ENCODE measurements around the gene MTA1. TPM values are rescaled to one million over a fixed set of nuclear protein-coding genes. Genes with fewer than 3 reads are reported as not detected.
A peak's percentile ranks its signal among the peaks of the same experiment; 100 is the strongest.

Gene MTA1
- polyA plus RNA-seq, 1 of the 3 experiments (the other 2 are of a cell fraction) = 96.3 TPM

DNA sequence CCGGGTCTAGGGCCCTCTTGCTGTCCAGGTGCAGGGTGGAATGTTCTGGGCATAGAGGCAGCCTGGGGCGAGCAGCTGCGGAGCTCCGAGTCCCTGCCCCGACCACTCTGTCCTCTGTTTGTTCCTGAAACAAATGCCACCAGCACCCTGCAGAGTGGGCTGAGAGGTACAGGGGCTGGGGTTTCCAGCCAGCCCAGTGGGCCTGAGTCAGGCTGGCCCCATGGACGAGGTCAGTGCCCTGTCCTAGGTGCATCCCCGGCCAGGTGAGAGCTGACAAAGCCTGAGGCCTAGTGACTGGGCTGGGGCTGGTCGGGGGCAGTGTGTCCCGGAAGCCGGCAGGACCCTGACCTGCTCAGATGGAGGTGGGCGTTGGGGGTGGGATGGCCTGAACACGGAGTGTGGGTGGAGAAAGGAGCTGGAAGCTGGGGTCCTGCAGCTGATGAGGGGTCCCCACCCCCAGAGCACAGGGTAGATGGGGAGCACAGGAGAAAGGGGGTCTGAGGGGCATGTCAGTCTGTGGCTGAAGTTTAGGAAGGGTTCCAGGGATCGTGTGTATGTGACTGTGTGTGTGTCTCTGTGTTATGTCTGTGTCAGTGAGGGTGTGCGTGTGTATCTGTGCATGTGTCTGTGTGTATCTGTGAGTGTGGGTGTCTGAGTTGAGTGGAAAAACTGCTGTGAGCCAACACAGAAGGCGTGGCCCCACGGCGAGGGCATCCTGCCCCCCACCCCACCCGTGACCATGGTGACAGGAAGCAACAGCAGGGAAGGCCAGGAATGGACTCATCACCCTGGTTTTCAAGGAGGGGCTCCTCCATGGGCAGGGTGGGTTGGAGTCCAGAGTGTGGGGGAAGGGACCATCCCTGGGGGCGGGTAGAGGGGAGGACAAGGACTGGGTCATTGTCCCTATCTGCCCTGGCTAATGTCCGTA lies 64.7 kb downstream of the MTA1 start:
- POLR2A ChIA-PET = no interaction called here
- peak overlapping the region; percentile 2 to 47; a peak in 3 of 4 replicates for H3K27ac ChIP-seq (ENCODE audit: low read depth in 2 of 2, low read length in 1 of 2)
- peak overlapping the region; percentile 24; the same call in 1 of the 2 replicates for H3K4me2 ChIP-seq
- 82% methylated on average over 16 of the region's 20 CpGs for WGBS (ENCODE audit: low lambda C conversion rate)
- H3K4me1 ChIP-seq (ENCODE audit: control insufficient read depth in 1 of 2, insufficient read depth in 2 of 2, low read depth in 1 of 2, low read length in 1 of 2) = peaks cover 31 to 76% of the 10 kb centered on the region in 2 experiments; a peak in 3 of 4 replicates
- CTCF ChIA-PET = interaction anchor here (0.7 to 7.2 kb wide), 6 partner anchors 14 to 112 kb away, joined by 3 to 137 read pairs (median 5); no protein-coding TSS in a partner anchor
- H3K4me3 ChIP-seq (ENCODE audit: low read depth in 2 of 2, low read length in 1 of 2) = no peak overlapping the region
- peaks cover 0 to 2% of the 10 kb centered on the region in 2 experiments for H3K36me3 ChIP-seq (replicated peaks in 1 of 2; ENCODE audit: control insufficient read depth in 1 of 2, insufficient read depth in 2 of 2, low read length in 1 of 2)
- DNase-seq = no peak
- no peaks in the 10 kb centered on the region for H3K79me2 ChIP-seq (ENCODE audit: insufficient read depth)
- H3F3A ChIP-seq (replicated peaks; ENCODE audit: insufficient read depth) = peaks cover 26% of the 10 kb centered on the region
- H3K9me3 ChIP-seq = no peaks in the 10 kb centered on the region
- no peaks in the 10 kb centered on the region for H3K27me3 ChIP-seq (ENCODE audit: insufficient read depth)
- H3K9ac ChIP-seq = peak overlapping the region; percentile 46
- no peaks in the 10 kb centered on the region for H3K9me2 ChIP-seq
- TF ChIP-seq NRF1 (IDR thresholded peaks at IDR 0.05; ENCODE audit: low read depth, low read length) = no peak
- no peak for TF ChIP-seq POLR2AphosphoS5 (IDR thresholded peaks at IDR 0.05; ENCODE audit: low read depth, low read length)
- TF ChIP-seq TEAD4 (IDR thresholded peaks at IDR 0.05; ENCODE audit: borderline replicate concordance, insufficient read depth) = no peak
- no peak for TF ChIP-seq CHD2 (IDR thresholded peaks at IDR 0.05; ENCODE audit: low read length, partially characterized antibody)
- TF ChIP-seq SMC3 (IDR thresholded peaks at IDR 0.05; ENCODE audit: low read depth, low read length) = no peak
- TF ChIP-seq RFX5 (IDR thresholded peaks at IDR 0.05; ENCODE audit: low read length) = no peak
- no peak for TF ChIP-seq JUND (IDR thresholded peaks at IDR 0.05)
- no peak for TF ChIP-seq SIN3A (IDR thresholded peaks at IDR 0.05; ENCODE audit: borderline replicate concordance, low read depth, low read length)
- no peak for TF ChIP-seq EZH2phosphoT487 (IDR thresholded peaks at IDR 0.05; ENCODE audit: borderline replicate concordance, low read depth)
- no peak for TF ChIP-seq FOXJ3 (CRISPR knock-in tag; IDR thresholded peaks at IDR 0.05)
- no peak for TF ChIP-seq RCOR1 (IDR thresholded peaks at IDR 0.05; ENCODE audit: low read length)
- TF ChIP-seq, protein P1, sequence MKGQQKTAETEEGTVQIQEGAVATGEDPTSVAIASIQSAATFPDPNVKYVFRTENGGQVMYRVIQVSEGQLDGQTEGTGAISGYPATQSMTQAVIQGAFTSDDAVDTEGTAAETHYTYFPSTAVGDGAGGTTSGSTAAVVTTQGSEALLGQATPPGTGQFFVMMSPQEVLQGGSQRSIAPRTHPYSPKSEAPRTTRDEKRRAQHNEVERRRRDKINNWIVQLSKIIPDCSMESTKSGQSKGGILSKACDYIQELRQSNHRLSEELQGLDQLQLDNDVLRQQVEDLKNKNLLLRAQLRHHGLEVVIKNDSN (IDR thresholded peaks at IDR 0.05; ENCODE audit: borderline replicate concordance, low read depth) = no peak
- TF ChIP-seq, protein P2, sequence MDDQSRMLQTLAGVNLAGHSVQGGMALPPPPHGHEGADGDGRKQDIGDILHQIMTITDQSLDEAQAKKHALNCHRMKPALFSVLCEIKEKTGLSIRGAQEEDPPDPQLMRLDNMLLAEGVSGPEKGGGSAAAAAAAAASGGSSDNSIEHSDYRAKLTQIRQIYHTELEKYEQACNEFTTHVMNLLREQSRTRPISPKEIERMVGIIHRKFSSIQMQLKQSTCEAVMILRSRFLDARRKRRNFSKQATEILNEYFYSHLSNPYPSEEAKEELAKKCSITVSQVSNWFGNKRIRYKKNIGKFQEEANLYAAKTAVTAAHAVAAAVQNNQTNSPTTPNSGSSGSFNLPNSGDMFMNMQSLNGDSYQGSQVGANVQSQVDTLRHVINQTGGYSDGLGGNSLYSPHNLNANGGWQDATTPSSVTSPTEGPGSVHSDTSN (IDR thresholded peaks at IDR 0.05) = no peak
- no peak for TF ChIP-seq RAD21 (IDR thresholded peaks at IDR 0.05; ENCODE audit: low read length)
- no peak for TF ChIP-seq YY1 (IDR thresholded peaks at IDR 0.05; ENCODE audit: low read depth)
- no peak for TF ChIP-seq MEF2A (IDR thresholded peaks at IDR 0.05; ENCODE audit: borderline replicate concordance, low read depth)
- TF ChIP-seq TCF12 (IDR thresholded peaks at IDR 0.05) = no peak
- TF ChIP-seq, protein P3, sequence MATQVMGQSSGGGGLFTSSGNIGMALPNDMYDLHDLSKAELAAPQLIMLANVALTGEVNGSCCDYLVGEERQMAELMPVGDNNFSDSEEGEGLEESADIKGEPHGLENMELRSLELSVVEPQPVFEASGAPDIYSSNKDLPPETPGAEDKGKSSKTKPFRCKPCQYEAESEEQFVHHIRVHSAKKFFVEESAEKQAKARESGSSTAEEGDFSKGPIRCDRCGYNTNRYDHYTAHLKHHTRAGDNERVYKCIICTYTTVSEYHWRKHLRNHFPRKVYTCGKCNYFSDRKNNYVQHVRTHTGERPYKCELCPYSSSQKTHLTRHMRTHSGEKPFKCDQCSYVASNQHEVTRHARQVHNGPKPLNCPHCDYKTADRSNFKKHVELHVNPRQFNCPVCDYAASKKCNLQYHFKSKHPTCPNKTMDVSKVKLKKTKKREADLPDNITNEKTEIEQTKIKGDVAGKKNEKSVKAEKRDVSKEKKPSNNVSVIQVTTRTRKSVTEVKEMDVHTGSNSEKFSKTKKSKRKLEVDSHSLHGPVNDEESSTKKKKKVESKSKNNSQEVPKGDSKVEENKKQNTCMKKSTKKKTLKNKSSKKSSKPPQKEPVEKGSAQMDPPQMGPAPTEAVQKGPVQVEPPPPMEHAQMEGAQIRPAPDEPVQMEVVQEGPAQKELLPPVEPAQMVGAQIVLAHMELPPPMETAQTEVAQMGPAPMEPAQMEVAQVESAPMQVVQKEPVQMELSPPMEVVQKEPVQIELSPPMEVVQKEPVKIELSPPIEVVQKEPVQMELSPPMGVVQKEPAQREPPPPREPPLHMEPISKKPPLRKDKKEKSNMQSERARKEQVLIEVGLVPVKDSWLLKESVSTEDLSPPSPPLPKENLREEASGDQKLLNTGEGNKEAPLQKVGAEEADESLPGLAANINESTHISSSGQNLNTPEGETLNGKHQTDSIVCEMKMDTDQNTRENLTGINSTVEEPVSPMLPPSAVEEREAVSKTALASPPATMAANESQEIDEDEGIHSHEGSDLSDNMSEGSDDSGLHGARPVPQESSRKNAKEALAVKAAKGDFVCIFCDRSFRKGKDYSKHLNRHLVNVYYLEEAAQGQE (IDR thresholded peaks at IDR 0.05; ENCODE audit: low read depth, low read length) = no peak
- H4K20me1 ChIP-seq (ENCODE audit: insufficient read depth) = no peaks in the 10 kb centered on the region
- no peak overlapping the region for H2AFZ ChIP-seq (ENCODE audit: low read depth)
